HG03342 (cell line): ENCODE data around the gene PCED1B.
"Not testable (repeated sequence)": the region's sequence is repeated elsewhere in the genome, so short reads cannot be mapped to it uniquely, and the experiment has no call there.

Experiments used
- ATAC-seq: cut with Tn5 transposase; IDR thresholded peaks from one replicate; pipeline ENCODE4 v1.9.1; 2021; ENCODE audit warnings: mild to moderate bottlenecking, moderate library complexity; ENCODE audit not compliant: unreplicated experiment

Gene PCED1B

GRCh38 chr12:47160316-47161244 is 81.2 kb downstream of the PCED1B start:
- no peak for ATAC-seq

DNA sequence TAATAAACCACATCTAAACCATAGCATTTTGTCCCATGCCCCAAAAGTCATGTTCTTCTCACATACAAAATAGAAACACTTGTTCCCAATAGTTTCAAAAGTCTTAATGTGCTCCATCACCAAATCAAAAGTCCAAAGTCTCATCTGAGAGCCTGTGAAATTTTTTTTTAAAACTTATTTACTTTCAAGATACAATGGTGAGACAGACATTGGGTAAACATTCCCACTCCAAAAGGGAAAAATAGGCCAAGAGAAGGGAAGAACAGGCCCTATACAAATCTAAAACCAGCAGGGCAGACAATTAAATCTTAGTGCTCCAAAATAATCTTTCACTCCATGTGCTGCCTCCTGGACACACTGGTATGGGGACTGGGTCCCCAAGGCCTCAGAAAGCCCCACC is 84.7 kb downstream of the PCED1B start:
- ATAC-seq: no peak

DNA sequence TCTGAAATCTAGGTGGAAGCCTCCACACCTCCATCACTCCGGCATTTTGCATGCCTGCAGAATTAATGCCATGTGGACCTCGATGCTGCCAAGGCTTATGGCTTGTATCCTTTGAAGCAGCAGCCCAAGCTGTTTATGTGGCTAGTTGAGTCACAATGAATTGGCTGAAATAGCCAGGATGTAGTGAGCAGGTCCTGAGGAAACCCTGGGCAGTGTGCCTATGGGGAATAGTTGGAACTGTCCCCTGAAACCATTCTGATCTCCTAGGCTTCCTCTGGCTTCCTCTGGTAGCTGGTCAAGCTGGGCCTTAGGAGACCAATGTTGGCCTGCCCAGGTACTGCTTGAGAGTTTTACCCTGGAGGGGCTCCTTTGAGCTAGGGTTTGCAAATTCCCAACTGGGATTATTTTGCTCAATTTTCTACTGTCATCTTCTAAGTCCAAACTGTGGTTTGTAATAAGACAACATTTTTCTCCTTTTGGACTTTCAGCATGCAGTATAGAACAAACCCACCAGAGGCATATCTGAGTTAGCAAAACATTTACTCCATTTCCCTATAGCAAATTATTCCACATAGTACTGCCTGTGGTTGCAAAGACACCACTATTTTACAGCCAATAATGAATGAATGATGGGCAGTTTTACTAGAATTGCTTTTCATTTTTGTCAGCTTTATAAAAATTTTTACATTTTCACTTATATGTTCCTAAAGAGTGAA is 85.5 kb downstream of the PCED1B start:
- ATAC-seq: no peak

DNA sequence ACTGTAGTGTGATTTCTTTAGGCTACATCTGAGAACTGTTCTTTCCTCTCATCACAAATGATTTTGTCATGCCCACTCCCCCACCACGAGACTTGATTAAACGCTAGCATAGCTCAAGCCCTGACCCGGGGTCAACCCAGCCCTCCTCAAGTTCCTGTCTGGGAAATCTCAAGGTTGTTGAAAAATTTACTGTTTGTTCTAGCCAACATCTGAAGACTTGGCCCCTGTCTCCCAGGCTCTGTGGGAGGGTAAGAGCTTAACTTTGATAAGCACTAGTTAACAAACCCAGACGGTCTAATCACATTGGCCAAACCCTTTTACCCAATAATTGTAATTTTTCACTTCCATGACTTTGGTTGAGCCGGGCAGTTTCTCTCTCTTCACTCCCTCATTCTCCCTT is 86.5 kb downstream of the PCED1B start:
- ATAC-seq: no peak

- ATAC-seq: no peak
These were observed 86.9 kb downstream of the PCED1B start for GRCh38 chr12:47166365-47166764.

DNA sequence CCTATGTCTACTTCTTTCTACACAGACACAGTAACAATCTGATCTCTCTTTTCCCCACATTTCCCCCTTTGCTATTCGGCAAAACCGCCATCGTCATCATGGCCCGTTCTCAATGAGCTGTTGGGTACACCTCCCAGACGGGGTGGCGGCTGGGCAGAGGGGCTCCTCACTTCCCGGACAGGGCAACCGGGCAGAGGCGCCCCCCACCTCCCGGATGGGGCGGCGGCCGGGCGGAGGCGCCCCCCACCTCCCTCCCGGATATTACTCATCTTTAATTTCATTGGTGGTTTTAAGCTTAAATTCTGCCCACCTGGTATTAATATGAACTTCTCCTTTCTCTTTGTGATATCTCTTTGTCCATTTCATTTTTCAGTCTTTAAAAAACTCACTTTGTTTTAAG is 90.9 kb downstream of the PCED1B start:
- not testable (repeated sequence) for ATAC-seq

DNA sequence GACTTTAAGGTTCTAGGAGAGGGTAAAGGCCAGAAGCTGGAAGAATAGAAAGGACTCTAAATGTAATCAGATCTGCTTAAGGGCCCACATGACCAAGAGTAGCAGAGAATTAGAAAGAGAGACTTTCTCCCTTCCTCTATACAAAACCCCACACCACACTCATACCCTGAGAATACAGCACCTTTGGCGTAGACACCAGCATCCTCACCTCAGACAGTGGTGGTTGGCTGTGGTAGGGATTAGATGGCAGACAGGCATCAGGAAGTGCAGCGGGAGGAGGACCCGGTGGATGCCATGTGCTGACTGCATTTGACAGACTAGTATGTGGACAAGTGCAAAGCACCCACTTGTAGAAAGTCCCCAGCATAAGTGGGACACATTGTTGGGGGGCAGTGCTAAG is 98.6 kb downstream of the PCED1B start:
- no peak for ATAC-seq

DNA sequence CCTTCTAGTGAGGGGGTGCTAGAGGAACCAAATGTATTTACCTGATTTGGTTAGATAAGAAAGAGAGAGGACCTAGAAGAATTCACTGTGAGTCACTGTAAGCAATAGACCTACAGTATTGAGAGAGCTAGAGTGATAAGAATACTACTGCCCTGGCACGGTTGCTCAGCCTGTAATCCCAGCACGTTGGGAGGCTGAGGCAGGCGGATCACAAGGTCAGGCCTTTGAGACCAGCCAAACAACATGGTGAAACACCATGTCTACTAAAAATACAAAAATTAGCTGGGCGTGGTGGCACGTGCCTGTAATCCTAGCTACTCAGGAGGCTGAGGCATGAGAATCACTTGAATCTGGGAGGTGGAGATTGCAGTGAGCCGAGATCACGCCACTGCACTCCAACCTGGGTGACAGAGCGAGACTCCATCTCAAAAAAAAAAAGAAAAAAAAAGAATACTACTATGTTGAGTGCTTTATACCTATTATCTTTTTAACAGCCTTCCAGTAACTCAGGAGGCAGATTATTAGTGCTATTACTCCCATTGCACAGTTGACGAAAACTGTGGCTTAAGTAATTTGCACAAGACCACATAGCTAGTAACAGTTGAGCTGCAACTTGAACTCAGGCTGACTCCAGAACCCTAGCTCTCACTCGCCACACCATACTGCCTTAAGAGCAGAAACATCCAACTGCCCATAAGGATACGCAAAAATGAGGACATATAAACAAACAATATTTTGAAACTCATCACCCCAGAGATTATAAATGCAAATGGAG is 102.9 kb downstream of the PCED1B start:
- not testable (repeated sequence) for ATAC-seq

DNA sequence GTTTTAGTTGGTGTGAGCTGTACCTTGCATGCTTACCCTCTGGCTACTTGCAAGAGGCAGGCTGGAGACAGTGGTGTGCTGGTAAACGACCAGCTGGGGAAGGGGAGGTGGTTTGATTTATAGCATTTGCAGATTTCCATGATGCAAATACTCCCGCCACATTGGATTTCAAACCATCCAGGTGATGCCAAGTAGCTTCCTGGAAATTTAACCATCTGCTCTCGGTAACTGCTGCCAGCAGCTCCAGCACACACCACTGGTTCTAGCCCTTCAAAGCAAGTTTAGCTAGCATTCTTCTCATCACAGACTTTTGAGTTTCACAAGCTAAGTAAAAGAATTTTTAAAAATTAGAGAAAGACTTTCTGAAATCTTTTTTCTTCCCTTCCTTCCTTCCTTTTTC is 104.8 kb downstream of the PCED1B start:
- no peak for ATAC-seq

GRCh38 chr12:47184813-47185212 is 105.4 kb downstream of the PCED1B start:
- no peak for ATAC-seq

- ATAC-seq: no peak
These were observed 106.8 kb downstream of the PCED1B start for GRCh38 chr12:47186246-47186645.

DNA sequence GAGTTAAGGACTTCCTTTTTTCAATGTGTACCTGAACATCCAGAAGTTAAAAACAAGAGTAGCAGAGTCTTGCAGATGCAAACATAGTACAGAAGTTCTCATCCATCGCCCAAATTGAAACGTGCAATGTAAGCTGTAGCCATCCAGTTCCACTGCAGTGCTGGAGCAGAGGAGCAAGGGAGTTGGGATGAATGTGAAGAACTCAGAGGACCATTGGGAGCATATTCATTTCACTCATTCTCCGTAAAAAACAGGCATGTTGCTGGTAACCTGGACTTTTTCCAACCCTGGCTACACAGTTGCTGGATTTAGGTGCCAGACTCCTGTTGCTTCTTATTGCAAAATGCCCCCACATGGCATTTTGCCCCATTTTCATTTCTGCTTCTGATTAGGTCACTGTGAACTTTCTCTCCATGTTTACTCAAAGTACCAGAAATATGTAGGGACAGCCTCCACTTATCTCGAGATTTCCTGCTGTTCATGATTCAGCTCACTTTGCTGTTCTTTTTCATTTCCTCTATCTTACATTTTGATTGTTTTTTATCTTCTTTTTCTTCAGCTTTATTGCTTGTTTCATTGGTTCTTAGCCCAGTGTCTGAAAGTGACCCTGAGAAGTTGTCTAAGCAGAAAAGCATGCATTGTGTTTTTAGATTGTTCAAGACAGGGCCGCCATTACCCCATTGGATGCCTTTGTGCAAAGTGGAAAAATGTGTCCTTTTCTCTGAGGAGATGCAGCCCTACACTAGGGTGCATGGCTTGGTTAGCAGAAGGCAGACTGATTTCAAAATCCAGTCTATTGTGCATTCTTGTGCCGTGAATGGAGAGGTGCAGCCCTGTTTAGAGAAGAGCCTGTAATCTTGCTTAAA is 109.4 kb downstream of the PCED1B start:
- no peak for ATAC-seq

DNA sequence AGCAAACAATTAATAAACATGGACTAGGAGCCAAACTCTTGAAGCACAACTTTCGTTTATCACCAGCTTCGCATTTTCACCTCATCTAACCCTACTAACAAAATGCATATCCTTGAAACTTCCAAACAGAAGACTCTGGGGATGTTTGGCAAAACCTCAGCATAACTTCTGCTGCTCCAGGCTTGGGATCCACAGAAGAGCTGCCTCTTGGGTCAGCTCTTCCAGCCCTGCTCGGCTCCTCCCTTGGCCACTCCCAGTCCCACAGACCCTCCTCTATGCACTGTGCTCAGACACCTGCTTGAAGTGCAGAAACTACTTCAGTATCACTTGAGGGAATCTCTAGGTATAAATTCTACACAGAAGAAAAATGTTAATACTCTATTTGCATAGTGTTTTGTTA is 110.3 kb downstream of the PCED1B start:
- ATAC-seq: no peak

GRCh38 chr12:47190271-47190750 is 110.9 kb downstream of the PCED1B start:
- ATAC-seq: no peak

DNA sequence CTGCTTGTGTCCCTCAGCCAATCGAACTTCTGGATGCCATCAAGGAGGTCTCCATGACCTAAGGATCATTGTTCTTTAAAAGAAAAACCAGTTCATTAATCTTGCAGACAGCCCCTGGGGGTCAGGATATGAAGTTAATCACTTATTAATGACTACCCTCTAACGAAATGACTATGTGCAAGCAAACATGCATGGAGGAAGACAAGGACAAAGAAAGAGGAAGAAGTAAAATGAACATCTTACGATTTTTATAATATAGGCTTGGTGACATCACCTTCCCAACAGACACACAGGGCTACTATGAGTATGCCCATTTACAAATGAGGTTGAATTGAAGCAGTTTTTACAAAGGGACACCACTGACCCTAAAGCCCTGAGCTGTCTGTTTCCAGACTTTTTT is 111.5 kb downstream of the PCED1B start:
- no peak for ATAC-seq

DNA sequence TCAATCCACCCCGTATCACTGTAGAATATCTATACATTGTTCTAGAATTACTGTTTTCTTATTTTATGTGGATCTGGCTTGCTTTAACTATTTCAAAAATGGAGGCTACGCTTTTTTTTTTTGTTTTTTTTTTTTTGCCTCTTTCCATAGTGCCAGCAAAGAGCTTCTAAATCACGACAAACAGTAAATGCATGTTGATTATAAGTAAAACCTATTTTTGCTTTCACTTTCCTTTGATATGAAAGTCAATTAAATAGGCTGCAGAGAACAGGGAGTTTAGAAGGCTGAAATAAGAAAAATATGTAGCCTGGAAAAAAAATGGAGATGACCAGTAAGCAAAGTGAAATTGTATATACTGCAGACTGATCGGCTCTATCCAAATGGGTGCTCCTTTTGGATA is 112.6 kb downstream of the PCED1B start:
- ATAC-seq: no peak

DNA sequence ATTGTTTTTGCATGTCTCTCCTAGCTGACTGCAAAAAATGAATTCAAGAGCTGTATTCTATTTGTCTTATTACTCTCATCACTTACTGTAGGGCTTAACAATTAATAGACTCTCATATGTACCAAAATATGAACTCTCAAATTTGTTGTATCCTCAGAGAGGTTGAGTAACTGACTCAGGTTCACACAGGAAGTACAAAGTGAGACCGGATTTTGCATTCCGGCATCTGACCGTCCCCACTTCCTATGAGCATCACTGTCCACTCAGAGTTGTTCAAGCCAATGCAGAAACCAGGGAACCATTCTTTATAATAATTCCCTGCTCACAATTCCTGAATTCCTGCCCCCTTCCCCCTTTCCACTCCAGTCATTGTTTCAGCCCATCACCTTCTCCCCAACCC is 113.6 kb downstream of the PCED1B start:
- ATAC-seq: no peak

- ATAC-seq: no peak
These were observed 115.1 kb downstream of the PCED1B start for GRCh38 chr12:47194501-47194900.

DNA sequence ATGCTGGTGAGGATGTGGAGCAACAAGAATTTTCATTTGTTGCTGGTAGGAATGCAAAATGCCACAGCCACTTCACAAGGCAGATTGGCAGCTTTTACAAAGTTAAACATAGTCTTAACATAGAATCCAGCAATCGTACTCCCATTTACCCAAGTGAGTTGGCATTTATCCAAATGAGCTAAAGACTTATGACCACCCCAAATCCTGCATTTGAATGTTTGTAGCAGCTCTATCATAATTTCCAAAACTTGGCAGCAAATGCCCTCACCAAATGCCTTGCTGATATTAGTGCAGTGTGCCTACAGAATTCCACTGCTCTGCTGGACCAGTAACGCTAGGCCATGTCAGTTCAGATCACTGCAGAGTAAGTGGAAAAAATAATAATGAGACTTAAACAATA is 121.0 kb downstream of the PCED1B start:
- ATAC-seq: no peak

DNA sequence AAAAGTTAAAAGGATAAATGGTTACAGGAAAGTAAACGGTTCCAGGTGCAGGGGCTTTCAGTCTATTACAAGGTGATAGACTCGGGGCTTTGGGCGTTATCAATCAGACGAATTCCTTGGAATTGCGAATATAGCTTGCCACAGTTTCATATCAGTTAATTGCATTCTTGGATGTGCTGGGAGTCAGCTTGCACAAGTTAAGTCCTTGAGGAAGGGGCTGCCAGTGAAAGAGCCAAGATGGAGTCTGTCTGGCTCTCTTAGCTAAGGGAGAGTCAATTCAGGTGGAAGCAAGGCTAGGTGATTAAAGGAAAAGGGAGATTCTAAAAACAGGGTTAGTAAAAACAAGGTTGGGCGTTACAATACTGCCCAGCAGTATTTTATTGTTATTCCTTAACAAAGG is 121.8 kb downstream of the PCED1B start:
- not testable (repeated sequence) for ATAC-seq
